GM18502 (cell line): ENCODE data around the gene ATRIP.

Experiments
- ATAC-seq: cut with Tn5 transposase; IDR thresholded peaks from one replicate; pipeline ENCODE4 v1.9.1; 2021; ENCODE audit warnings: mild to moderate bottlenecking; ENCODE audit not compliant: unreplicated experiment, poor library complexity

ATRIP gene

GRCh38 chr3:48422681-48423080 lies 23.9 kb upstream of the ATRIP start:
- no peak for ATAC-seq

GRCh38 chr3:48423241-48423882 lies 23.2 kb upstream of the ATRIP start:
- ATAC-seq: no peak

DNA sequence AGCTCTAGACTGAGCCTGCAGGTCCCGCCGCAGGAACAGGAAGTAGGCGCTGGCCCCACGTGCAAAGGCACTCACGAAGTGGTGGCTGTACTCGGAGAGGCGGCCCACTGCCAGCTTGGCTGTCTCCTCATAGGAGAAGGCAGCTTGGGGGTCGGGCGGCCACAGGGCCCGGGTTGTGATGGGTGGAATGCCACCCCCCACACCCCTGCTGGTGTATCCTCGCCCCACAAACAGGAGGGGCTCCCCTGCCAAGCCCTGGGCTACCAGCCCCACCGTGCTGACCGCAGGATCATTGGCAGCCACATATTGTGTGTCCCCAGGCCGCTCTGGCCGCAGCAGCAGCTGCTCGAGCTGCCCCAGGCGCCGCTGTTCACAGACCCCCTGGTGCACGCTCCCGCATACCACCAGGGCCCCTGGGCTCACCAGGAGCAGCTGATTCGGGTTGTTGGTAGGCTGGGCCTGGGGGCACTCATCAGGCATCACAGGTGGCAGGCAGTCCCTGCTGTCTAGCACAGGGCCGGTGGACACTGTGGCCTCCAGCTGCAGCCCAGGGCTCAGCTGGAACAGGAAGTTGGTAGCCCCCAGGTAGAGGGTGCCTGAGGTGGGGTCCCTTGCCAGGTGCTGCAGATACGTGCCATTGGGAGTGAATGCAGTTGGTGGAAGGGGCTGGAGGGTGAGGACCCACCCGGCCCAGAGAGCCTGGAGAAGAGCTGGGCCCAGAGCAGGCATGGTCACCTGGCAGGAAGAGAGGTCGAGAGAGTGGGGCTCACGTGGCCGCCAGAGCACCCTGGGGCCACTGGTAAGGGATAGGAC lies 22.4 kb upstream of the ATRIP start:
- no peak for ATAC-seq

DNA sequence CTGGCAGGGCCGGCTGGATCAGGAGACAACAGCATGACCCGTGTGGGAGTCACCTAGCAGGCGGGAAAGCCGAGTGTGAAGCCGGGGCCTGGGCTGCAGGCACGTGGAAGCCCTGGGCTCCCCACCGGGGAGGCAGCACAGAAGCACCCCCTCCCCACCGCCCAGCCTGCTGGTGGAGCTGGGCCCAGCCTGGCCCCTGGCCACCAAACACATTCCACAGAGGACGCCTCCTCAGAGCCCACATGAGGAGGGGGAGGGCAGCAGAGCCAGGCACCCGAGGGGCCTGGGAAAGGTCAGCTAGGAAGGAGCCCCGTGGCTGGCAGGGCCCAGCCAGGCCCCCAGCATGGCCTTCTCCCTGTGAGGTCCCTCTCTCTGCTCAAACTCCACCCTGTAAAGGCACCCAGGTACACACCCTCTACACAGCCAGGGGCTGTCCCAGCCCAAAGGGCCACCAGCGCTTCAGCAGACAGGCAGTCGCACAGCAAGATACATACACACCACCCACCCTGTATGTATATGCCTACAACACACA lies 21.2 kb upstream of the ATRIP start:
- ATAC-seq: no peak

- no peak for ATAC-seq
Observed at GRCh38 chr3:48426401-48426909, 20.1 kb upstream of the ATRIP start.

DNA sequence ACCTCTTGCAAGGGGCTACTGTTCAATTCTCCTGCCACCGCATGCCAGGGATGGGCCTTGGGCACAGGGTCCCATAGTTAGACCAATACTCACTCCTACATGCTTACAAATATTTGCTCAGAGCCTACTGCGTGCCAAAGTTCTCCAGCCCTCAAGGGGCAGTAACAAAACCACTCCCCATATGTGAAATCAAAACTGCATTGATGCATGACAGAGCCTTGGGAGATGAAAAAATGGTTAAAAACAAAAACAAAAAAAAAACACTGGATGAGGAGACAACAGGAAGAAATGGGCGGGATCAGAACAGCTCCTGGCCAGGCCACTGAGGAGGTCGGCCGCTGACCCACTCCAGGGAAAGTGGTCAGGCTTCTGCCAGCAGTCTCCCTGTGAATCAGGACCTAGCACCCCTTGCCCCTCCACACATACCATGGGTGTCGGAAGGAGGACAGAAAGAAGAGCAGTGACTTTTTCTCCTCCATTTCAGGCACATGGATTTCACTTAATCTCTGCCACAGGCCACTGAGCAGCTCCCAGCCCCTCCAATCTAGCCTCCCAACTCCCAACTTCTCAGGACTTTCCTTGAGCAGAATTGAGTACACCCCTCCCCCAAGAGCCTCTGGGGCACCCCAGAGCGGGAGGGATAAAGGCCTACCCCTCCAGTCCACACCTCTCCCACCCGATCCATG lies 19.4 kb upstream of the ATRIP start:
- ATAC-seq: no peak

DNA sequence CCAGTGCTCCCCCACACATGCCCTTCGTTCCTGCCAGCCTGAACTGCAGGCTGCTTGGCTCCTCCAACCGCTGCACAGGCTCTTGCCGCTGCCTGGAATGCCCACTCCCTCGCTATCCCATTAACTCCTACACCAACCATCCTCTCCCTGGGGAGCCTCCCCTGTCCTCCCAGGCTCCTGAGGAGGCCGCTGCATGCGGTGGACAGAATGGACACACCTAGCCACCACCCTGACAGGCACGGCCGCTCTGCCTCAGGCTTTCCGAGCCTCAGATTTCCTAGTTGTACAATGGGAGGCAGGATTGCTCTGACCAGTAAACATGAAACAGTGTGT lies 18.9 kb upstream of the ATRIP start:
- ATAC-seq: no peak

DNA sequence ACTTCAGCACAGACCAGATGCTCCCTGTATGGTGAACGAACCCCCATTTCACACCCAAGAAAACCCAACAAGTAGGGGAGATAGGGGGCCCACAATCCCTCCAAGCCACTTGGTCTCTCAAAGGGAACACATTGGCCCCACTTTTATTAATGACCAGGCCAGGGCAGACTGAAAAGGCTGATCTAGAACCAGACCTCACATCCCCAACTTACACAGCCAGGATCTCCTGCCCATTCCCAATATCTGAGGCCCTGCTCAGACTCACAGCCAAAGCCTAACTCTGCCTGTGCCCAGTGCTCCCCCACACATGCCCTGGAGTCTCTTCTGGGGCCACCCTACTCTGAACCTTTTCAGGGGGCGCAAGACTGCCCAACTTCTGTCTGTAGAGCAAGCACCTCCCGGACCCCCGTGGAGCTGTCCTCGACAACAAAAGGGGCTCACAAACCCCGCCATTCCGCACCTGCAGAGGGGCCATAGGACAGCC lies 18.4 kb upstream of the ATRIP start:
- ATAC-seq: no peak

DNA sequence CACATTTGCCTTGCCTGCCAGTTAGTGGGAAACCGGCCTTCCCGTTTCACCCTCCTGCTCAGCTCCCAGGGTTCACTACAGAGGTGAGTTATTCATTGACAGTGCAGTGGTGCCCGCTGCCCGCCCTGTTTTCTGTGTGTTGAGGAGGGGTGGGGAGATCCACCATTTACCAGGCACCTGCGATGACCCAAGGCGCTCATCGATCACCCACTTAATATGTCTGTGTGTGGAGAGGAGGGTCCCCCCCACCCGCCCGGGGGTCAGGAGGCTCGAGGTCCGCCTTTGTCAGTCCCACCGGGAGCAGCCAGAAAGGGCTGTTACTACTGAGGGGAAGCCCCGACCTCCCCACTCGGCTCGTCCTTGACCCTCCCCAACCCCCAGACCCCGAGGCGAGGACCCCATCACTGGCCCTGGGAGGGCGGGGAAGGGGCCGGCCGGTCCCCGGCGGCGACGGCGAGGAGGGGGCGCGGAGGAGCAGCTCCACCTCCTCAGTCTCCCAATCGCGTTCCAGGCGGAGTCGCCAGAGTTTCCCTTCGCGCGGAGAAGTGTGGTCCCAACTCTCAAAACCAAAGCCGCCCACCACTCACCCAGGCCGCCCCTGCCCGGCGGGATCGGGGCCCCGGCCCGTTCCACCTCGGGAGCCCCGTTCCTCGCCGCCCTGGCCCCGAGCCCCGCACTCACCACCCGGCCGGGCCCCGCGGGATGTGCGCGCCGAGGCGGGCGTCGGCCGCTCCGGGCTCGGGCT lies 17.8 kb upstream of the ATRIP start:
- ATAC-seq: no peak

GRCh38 chr3:48429317-48429959 lies 17.1 kb upstream of the ATRIP start:
- no peak for ATAC-seq

DNA sequence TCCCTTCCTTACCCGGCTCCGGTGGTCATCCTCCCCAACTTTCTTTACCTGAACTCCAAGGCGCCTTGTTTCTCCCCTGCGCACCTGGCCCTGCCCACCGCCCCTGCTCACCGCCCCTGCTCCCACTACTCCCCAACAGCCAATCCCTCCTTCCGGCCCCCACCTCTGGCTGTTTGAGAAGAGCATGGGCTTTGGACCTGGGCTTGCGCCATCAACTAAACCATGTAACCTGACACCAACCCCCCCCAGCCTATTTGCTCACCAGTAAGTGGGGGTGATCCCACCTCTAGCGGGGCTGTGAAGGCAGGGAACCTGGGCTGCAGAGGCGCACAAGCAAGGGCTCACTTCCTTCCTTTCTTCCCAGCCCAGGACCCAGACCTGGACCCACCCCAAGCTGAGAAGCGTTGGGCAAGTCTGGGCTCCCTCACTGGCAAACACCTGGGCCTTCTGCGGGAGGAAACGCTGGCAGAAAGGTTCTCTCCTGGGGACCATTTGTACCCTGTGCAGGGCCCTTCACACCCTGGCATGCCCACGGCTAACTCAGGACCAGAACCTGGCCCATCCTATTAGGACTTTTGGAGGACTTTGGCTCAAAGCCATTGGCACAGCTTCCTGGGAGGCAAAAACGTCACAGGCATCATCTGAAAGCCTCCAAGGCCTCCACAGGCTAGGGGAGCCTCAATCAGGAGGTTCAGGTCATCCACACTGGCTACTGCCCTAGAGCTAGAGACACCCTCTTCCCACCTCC lies 16.4 kb upstream of the ATRIP start, which contains the start of gene PLXNB1:
Gene PLXNB1, minus strand, starts transcription at position 127 of the 748 bp plus-strand sequence. CDS start 5,475 bp downstream, outside the sequence.
- ATAC-seq: no peak

DNA sequence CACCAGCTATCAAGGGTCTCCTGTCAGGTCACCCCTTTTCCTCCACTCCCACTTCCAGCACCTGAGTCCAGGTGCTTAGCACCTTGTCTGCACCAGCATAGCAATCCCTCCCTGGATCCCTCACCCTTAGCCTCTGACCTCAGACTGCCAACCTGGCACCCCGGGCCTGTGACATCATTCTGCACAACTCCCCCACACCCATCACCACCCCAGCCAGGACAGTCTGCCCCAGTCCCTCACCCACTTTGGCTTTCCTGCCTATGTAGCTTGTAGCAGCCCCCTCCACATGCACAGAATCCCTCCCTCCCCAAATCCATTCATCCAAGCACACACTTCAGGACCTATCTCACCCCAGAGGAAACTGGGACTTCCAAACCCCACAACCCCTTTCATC lies 15.8 kb upstream of the ATRIP start:
- no peak for ATAC-seq

GRCh38 chr3:48431224-48432029 lies 15.1 kb upstream of the ATRIP start:
- ATAC-seq: no peak

- ATAC-seq: no peak
Observed at GRCh38 chr3:48432411-48433371, 13.8 kb upstream of the ATRIP start.

DNA sequence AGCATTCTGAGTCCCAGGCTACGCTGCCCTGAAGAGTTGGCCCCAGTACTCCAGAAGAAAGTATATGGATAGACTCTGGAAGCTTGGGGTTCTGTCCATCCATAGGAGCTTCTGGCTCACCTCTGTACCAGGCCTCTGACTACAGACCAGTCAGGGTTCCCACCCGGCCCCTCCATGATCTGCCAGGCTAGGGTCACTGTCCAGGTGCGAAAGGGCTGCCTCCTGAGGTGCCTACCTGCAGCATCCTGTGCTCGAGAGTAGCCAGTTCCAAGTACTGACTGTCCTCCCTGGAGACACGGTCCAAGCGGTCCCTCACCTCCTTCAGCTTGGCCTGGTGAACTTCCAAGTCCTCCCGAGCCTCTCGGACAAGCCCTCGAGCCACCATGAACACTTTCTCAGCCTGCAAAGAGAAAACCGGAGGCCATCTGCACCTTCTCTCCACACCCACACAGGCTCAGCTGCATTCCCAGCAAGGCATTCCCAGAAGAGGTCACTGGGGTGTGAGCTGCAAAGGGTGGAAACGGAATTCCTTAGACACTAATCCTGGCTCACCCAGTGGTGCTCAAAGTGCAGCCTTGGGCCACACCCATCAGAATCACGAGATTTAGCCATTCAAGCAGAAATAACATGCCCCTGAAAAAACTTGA lies 12.9 kb upstream of the ATRIP start:
- ATAC-seq: no peak

- ATAC-seq: no peak
Observed at GRCh38 chr3:48434591-48435222, 11.8 kb upstream of the ATRIP start.
